Ovary (tissue), 9 donors: ENCODE data around the gene POLDIP3. TPM values are rescaled to one million over a fixed set of nuclear protein-coding genes. Genes with fewer than 3 reads are reported as not detected.
"Not testable (repeated sequence)": the region's sequence is repeated elsewhere in the genome, so short reads cannot be mapped to it uniquely, and the experiment has no call there.

ENCODE experiments used
- DNase-seq, 5 donors: peaks; one replicate each; pipeline ENCODE4 v3.0.0-alpha.2; 2019 to 2020
- H3K27ac ChIP-seq, 2 donors: fragments of 200-600 bp; one replicate each; pipeline versions ENCODE4 v1.5.1 to v1.8.0; 2019 to 2022
- H3K27me3 ChIP-seq: fragments of 200-600 bp; one replicate; pipeline ENCODE4 v1.8.0; 2022
- H3K36me3 ChIP-seq: fragments of 200-600 bp; sonication (generic); one replicate; pipeline ENCODE4 v1.5.1; 2019
- H3K4me1 ChIP-seq: one replicate; pipeline ENCODE4 v1.8.1; 2013; ENCODE audit warnings: mild to moderate bottlenecking, moderate library complexity; ENCODE audit not compliant: insufficient read depth
- H3K4me3 ChIP-seq: fragments of 200-600 bp; sonication (generic); one replicate; pipeline ENCODE4 v1.5.1; 2017
- H3K9me3 ChIP-seq, 2 donors: fragments of 200-600 bp in 1 of 2; sonication (generic) in 1 of 2; one replicate each; pipeline versions ENCODE4 v1.5.1 to v1.8.1; 2013 to 2019; ENCODE audit warnings: mild to moderate bottlenecking in 1 of 2, moderate library complexity in 1 of 2
- EP300 ChIP-seq: sonication (generic); formaldehyde crosslinking; IDR thresholded peaks from one replicate; pipeline ENCODE4 v1.6.1; 2017; ENCODE audit warnings: antibody characterized with exemption
- POLR2A ChIP-seq: fragments of 450-650 bp; IDR thresholded peaks from one replicate; pipeline ENCODE4 v1.6.1; 2017; ENCODE audit warnings: antibody characterized with exemption, mild to moderate bottlenecking, moderate library complexity
- WGBS, 3 donors: extraction: QIAGEN DNeasy Blood & Tissue Kit in 1 of 3; methylation state at CpG; one replicate each; pipeline versions ENCODE4 v1.1.5 to v1.1.7; 2013 to 2017; 5-methylcytosine and 5-hydroxymethylcytosine counted together
- intact Hi-C, 4 donors: fragments of 100-400 bp; cut with DNase I; formaldehyde crosslinking; loops; one replicate each; pipeline versions ENCODE4 v1.11.0 to v1.15.1; 2022 to 2023
- polyA plus RNA-seq, 2 donors: library from polyadenylated mRNA; stranded (reverse); fragments of 200-250 nt in 1 of 2; fragments of 350-450 nt in 1 of 2; fragmentation: Illumina TruSeq in 1 of 2; extraction: RNeasy Lipid Tissue Mini Kit (QIAGEN cat#74804) in 1 of 2; gene quantifications; one replicate each; pipeline ENCODE4 v1.2.3, GENCODE V29; 2013 to 2014
- total RNA-seq, 7 donors: library from RNA; depleted of rRNA in 2 of 7; stranded (reverse); fragments of >200 nt in 2 of 7; fragmentation: NEBNext Ultra II Directional in 3 of 7; extraction: Animal tissue kit (Norgen Biotek cat#: 25700) in 3 of 7; gene quantifications; one replicate each; pipeline versions ENCODE4 v1.1.0 to v1.2.4, GENCODE V29; 2016 to 2023
- TF ChIP-seq, protein P1 (sequence below), 3 donors: fragments of 450-650 bp in 2 of 3; fragments of 200-600 bp in 1 of 3; IDR thresholded peaks; one replicate each; pipeline versions ENCODE4 v1.5.1 to v1.8.0; 2016 to 2022; ENCODE audit warnings: antibody characterized with exemption in 3 of 3, mild to moderate bottlenecking in 1 of 3
- donor health status: DM: no; HTN: no; CAD: no; lungs with moderate emphysema.
- donor health status: DM: no; HTN: no; CAD: no.
- donor health status: Bipolar disorder and iron deficiency.
- donor health status: DM: yes; HTN: yes; CAD: no.
- donor health status: DM: no; HTN: no; CAD: no.
- donor health status: DM: yes; HTN: yes; CAD: no.

POLDIP3 gene
- total and polyA plus RNA-seq, 9 donors: 44.0 to 133 (median 103) TPM

DNA sequence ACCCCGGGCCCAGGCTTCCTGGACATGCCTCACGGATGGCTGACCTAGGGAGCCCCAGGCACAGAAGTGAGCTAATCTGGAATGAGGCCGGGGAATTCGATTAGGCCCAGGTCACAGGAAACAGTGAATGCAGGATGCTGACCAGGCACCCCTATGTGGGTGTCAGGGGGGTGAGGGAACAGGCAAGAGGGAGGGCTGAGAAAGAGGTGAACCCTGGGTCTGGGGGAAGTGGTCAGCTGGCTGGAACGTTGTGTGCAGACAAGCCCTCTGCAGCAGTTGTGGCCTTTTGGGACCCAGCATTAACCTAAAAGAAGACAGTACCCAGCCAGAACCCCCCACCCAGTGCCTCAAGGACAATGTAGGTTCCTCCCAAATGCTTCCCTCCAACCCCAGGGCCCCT lies 52.8 kb downstream of the POLDIP3 start:
- no peaks in the 10 kb centered on the region for H3K9me3 ChIP-seq
- TF ChIP-seq POLR2A (no peak), EP300 (no peak)
- TF ChIP-seq, protein P1, sequence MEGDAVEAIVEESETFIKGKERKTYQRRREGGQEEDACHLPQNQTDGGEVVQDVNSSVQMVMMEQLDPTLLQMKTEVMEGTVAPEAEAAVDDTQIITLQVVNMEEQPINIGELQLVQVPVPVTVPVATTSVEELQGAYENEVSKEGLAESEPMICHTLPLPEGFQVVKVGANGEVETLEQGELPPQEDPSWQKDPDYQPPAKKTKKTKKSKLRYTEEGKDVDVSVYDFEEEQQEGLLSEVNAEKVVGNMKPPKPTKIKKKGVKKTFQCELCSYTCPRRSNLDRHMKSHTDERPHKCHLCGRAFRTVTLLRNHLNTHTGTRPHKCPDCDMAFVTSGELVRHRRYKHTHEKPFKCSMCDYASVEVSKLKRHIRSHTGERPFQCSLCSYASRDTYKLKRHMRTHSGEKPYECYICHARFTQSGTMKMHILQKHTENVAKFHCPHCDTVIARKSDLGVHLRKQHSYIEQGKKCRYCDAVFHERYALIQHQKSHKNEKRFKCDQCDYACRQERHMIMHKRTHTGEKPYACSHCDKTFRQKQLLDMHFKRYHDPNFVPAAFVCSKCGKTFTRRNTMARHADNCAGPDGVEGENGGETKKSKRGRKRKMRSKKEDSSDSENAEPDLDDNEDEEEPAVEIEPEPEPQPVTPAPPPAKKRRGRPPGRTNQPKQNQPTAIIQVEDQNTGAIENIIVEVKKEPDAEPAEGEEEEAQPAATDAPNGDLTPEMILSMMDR (IDR thresholded peaks at IDR 0.05): no peak
- 8 to 28% (median 19%) methylated on average over 5 of the region's 5 CpGs for WGBS, 3 donors
- peak in 1 of 5 donors; percentile 21 for DNase-seq
- intact Hi-C loops: no loop called here
- peaks cover 17% of the 10 kb centered on the region for H3K4me1 ChIP-seq
- no peaks in the 10 kb centered on the region for H3K36me3 ChIP-seq
- no peaks in the 10 kb centered on the region for H3K27me3 ChIP-seq
- H3K4me3 ChIP-seq: no peak overlapping the region
- H3K27ac ChIP-seq: peak overlapping the region in 1 of 2 donors; percentile 31

DNA sequence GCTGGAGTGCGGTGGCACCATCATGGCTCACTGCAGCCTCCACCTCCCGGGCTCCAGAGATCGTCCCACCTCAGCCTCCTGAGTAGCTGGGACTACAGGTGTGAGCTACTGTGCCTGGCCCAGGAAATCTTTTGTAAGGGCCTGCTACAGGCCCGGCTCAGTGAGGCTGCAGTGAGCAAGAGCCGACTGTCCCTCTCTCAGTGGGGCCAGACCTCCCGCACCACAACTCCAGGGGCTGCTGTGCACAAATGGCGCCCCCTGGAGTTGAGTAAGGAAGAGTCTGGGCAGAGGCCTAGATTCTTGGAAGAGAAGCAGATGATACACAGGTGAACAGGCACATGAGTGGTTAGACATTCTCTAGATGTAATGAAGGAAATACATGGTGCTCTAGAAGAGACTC lies 53.9 kb downstream of the POLDIP3 start:
- Histone ChIP-seq H3K36me3 (no peaks in the 10 kb centered on the region), H3K4me1 (peaks cover 17% of the 10 kb centered on the region), H3K27me3 (no peaks in the 10 kb centered on the region), H3K27ac (no peak overlapping the region), H3K9me3 (no peaks in the 10 kb centered on the region), H3K4me3 (no peak overlapping the region)
- intact Hi-C loops: no loop called here
- WGBS, 3 donors: 78 to 82% (median 78%) methylated on average over 7 of the region's 7 CpGs
- TF ChIP-seq, protein P1 (IDR thresholded peaks at IDR 0.05): peak in 1 of 3 donors; percentile 11
- no peak for TF ChIP-seq EP300
- DNase-seq: no peak

DNA sequence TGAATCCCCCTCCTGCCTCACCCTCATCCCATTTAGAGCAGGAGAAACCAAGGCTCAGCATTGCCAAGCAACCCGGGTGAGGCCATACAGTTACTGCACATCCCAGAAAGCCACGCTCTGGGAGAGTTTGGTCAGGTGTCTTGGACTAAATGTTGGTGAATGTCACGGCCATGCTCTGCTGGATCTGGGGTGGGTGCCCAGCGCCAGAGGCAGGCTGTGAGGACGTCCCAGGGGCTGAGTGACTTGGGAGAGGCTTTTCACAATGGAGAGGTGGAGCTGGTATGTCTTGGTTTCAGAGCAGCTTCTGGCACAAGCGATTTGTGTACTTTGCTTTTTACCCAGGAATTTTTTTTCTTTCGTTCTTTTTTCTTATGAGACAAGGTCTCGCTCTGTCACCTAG lies 54.3 kb downstream of the POLDIP3 start:
- no peak overlapping the region for H3K4me3 ChIP-seq
- H3K27me3 ChIP-seq: no peaks in the 10 kb centered on the region
- 81 to 85% (median 84%) methylated on average over 8 of the region's 8 CpGs for WGBS, 3 donors
- no peaks in the 10 kb centered on the region for H3K9me3 ChIP-seq
- peaks cover 17% of the 10 kb centered on the region for H3K4me1 ChIP-seq
- intact Hi-C loops: no loop called here
- no peak for DNase-seq
- no peak overlapping the region for H3K27ac ChIP-seq
- H3K36me3 ChIP-seq: no peaks in the 10 kb centered on the region
- no peak for TF ChIP-seq POLR2A
- TF ChIP-seq EP300: no peak
- TF ChIP-seq, protein P1 (IDR thresholded peaks at IDR 0.05): no peak

DNA sequence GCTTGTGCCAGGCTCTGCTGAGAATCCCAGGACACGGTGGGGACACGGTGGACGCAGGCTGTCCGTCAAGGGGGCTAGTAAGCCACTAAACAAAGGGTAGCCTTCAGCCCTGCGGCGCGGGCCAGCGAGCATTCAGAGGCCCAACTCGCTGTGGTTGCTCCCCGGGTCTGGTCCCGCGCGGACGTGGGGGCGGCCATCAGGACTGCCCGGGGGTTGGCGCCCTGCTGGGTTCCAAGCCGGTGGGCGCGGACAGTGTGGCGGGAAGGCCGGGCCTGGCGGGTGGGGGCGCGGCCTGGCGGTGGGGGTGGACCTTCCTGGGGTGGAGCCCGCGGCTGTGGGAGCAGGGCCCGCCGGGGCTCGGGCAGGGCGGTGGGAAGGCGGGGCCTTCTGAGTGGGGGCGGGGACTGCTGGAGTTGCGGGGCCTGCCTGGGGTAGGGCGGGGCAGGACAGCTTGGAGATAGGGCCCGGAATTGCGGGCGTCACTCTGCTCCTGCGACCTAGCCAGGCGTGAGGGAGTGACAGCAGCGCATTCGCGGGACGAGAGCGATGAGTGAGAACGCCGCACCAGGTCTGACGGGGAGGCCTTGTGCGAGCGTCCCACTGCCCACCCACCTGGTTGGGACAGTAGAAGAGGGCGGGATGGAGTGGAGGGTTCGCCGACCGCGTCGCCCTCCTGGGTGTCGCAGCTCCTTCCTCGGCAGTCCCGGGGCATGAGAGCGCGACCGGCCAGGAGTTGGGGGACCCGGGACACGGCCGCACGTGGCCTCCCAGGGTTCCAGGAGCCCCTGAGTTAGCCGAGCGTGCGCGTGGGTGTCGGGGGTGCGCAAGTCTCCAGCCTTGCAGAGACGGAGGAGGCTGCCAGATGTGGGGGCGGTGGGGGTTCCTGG lies 61.0 kb downstream of the POLDIP3 start, which contains the start of gene SERHL2:
TSS of gene SERHL2 (plus strand) at position 482 of the 887 bp plus-strand sequence. CDS start at position 547, 65 bp downstream.
- H3K9me3 ChIP-seq: no peaks in the 10 kb centered on the region
- no peaks in the 10 kb centered on the region for H3K4me1 ChIP-seq
- H3K27ac ChIP-seq: peak within 1 kb of the TSS in 1 of 2 donors; percentile 73
- 0 to 2% (median 1%) methylated on average over 50 to 75 of the region's 75 CpGs for WGBS, 3 donors
- no peaks in the 10 kb centered on the region for H3K36me3 ChIP-seq
- peak within 1 kb of the TSS; percentile 50 for H3K4me3 ChIP-seq
- DNase-seq: peak; percentile 91 to 94 (median 93)
- H3K27me3 ChIP-seq: no peaks in the 10 kb centered on the region
- intact Hi-C loops: no loop called here
- TF ChIP-seq POLR2A (no peak), EP300 (no peak)
- TF ChIP-seq, protein P1 (IDR thresholded peaks at IDR 0.05): no peak

DNA sequence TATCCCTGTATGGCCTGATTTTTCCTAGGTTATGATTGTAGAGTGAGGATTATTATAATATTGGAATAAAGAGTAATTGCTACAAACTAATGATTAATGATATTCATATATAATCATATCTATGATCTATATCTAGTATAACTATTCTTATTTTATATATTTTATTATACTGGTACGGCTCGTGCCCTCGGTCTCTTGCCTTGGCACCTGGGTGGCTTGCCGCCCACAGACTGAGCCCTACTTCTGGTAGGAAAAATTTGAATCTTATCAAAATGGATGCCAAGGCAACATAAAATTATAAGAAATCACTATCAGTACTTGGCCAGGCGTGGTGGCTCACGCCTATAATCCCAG lies 62.4 kb downstream of the POLDIP3 start:
- H3K27ac ChIP-seq, H3K9me3 ChIP-seq, DNase-seq, H3K4me1 ChIP-seq, H3K36me3 ChIP-seq, intact Hi-C loops, H3K4me3 ChIP-seq, H3K27me3 ChIP-seq: not testable (repeated sequence)
- WGBS, 3 donors: 89 to 92% (median 90%) methylated on average over 6 of the region's 6 CpGs
